Measurements from ENCODE around the gene ATN1.
"Not testable (repeated sequence)": the region's sequence is repeated elsewhere in the genome, so short reads cannot be mapped to it uniquely, and the experiment has no call there.

ATN1 gene

DNA sequence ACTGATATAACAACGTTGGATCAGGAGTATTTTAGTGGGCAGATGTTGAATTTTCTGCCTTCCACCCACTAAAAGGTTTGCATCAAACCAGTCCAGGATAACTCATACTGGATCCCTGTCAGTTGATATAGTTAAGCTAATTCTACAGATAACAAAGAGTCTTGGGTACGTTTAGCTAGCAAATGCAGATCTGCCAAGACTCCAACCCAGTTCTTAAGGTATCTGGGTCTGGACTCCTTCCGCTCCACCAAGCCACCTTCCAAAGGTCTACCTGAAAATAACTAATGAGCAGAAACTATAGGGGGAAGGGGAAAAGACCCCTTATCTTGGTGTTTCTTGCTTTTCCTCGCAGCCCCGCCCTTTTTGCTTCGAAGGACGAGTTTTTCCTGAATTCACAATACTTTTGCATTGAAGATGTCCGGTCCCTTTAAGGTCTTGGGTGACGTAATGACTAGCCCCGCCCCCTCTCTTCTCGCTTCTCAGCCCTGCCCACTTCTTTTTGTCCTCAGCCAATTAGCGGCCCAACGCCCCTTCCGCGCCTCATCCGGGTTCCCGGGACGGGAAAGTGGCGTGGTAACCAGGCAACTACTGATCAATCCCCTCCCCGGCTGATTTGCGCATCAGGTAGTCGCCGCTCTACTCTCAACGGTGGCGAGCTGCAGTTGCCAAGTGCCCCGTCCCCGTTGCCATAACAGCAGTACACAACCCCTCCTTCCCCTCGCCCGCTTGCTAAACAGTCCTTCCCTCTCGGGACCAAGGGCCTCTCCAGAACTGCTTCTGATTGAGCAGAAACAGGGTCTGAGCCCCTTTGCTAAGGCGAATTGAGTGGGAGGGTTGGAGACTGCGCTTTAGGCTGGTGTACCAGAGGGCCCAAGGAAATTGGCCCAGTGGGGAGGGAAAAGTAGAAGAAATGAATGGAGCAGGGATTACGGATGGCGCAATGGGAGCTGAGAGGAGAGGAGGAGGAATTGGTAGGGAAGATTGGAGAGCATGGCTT, 23.2 kb upstream of the ATN1 start, which contains the start of gene LRRC23:
LRRC23 (plus strand) TSS at position 543 of the 997 bp plus-strand sequence. CDS start 812 bp downstream, outside the sequence.
- peak; percentile 96 for DNase-seq (ENCODE audit: low read depth, low spot score)

DNA sequence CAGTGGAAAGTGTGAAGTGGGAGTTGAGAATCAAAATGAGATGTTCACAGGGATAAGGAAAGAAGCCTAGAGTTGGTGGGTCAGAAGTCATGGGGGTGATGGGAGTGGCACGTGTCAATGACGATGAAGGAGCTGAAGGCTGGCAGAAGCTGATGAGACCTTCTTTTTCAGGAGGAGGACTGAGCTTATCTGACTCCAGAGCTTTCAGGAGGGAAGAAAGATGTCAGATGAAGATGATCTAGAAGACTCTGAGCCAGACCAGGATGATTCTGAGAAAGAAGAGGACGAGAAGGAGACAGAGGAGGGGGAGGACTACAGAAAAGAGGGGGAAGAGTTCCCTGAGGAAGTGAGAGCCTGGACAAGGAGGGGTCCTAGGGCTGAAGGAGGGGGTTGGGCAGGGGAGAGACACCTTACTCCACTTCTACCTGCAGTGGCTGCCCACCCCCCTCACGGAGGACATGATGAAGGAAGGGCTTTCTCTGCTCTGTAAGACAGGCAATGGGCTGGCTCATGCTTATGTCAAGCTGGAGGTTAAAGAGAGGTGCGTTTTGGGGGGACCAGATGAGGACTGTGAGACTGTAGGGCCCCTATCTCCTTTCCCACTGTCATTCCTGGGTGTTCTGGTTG, 22.2 kb upstream of the ATN1 start:
- DNase-seq (ENCODE audit: low read depth, low spot score) = no peak

GRCh38 chr12:6908141-6908540, 19.6 kb upstream of the ATN1 start:
- not testable (repeated sequence) for DNase-seq (ENCODE audit: low read depth, low spot score)

GRCh38 chr12:6909421-6910145, 18.2 kb upstream of the ATN1 start:
- DNase-seq (ENCODE audit: low read depth, low spot score) = no peak

GRCh38 chr12:6912164-6912935, 15.4 kb upstream of the ATN1 start:
- no peak for DNase-seq (ENCODE audit: low read depth, low spot score)

DNA sequence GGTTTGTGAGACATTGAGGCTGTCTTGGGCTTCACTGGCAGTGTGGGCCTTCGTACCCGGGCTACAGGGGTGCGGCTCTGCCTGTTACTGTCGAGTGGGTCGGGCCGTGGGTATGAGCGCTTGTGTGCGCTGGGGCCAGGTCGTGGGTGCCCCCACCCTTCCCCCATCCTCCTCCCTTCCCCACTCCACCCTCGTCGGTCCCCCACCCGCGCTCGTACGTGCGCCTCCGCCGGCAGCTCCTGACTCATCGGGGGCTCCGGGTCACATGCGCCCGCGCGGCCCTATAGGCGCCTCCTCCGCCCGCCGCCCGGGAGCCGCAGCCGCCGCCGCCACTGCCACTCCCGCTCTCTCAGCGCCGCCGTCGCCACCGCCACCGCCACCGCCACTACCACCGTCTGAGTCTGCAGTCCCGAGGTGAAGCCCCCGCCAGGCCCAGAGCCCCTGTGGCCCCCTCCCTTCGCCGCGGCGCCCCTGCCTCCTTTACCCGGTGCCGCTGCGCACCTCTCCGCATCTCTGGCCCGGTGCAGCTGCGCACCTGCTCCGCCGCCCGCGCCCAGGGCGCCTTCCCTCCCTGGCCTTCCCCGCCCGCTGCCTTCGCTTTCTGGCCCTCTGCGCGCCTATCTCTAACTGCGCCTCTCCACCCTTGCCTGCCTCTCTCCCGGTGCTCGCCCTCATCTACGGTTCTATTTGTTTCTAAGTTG, 13.4 kb upstream of the ATN1 start, which contains the start of gene ENO2:
ENO2 (plus strand) TSS at position 335 of the 701 bp plus-strand sequence. CDS start 1,253 bp downstream, outside the sequence.
- DNase-seq (ENCODE audit: low read depth, low spot score) = peak; percentile 68

DNA sequence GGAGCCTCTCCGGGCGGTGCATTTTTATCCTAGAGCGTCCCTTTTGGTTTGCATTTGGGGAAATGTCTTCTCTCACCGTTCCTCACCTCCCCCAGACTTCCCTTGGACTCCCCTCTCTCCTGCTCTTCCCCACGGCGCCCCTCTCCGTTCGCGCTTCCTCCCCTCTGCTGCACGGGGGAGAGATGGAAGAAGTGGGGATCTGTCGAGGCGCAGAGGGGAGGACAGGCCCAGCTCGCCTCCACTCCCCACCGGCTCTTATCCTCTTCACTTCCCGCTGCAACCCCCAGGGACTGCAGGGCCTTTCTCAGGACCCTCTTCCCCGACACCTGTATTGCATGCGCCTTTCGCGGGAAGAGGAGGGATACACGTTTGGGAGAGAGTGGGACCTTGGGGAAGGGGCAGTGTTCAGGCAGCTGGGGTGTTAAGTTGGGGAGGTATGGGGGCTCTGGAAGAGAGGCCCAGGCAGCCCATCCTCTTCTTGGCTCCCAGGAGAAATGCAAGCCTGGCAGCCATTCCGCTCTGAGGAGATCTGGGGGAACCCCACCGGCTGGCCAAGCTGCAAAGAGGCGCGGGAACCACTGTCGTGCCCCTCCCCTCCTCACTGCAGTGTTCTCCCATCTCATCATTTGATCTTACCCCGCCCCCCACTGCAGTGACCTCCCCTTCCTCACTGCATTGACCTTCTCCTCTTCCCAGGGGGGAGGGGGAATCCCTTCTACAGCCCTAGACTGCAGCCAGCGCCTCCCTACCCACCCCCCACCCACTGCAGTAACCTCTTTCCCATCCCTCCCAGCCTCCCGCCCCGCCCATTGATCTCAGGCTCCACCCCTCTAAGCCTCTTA, 12.6 kb upstream of the ATN1 start:
- DNase-seq (ENCODE audit: low read depth, low spot score) = no peak

DNA sequence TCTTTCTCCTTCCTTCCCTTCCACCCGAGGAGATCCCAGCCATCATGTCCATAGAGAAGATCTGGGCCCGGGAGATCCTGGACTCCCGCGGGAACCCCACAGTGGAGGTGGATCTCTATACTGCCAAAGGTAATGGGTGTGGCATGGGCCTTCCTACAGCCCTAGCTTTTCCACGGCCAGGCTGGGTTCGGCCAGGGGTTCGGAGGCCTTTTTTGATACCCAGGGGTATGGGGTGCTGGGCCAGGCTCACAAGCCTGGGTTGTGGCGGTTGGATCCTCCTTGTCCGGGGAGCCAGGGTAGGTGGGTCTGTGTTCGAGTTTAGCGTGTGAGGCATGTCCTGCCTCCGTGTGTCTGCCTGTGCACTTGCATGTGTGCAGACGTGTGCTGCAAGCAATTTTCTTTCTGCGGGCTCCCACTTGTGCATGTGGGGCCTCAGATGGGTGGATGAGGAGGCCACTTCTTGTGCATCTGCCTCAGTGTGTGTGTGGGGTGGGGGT, 11.9 kb upstream of the ATN1 start:
- no peak for DNase-seq (ENCODE audit: low read depth, low spot score)

- DNase-seq (ENCODE audit: low read depth, low spot score) = no peak
Observed at GRCh38 chr12:6916426-6917200, 11.1 kb upstream of the ATN1 start.

GRCh38 chr12:6917491-6918231, 10.1 kb upstream of the ATN1 start:
- DNase-seq (ENCODE audit: low read depth, low spot score) = no peak

- no peak for DNase-seq (ENCODE audit: low read depth, low spot score)
Observed at GRCh38 chr12:6919588-6919987, 8.2 kb upstream of the ATN1 start.

- no peak for DNase-seq (ENCODE audit: low read depth, low spot score)
Observed at GRCh38 chr12:6921539-6921938, 6.2 kb upstream of the ATN1 start.

- no peak for DNase-seq (ENCODE audit: low read depth, low spot score)
Observed at GRCh38 chr12:6921996-6922946, 5.5 kb upstream of the ATN1 start.

DNA sequence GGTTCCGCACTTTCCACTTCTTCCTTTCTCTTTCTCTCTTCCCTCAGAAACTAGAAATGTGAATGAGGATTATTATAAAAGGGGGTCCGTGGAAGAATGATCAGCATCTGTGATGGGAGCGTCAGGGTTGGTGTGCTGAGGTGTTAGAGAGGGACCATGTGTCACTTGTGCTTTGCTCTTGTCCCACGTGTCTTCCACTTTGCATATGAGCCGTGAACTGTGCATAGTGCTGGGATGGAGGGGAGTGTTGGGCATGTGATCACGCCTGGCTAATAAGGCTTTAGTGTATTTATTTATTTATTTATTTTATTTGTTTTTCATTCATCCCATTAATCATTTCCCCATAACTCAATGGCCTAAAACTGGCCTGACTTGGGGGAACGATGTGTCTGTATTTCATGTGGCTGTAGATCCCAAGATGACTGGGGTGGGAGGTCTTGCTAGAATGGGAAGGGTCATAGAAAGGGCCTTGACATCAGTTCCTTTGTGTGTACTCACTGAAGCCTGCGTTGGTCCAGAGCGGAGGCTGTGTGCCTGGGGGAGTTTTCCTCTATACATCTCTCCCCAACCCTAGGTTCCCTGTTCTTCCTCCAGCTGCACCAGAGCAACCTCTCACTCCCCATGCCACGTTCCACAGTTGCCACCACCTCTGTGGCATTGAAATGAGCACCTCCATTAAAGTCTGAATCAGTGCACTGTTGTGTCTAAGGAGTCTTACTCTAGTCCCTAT, 4.6 kb upstream of the ATN1 start:
- DNase-seq (ENCODE audit: low read depth, low spot score) = no peak

- DNase-seq (ENCODE audit: low read depth, low spot score) = no peak
Observed at GRCh38 chr12:6923851-6924250, 3.9 kb upstream of the ATN1 start.

- DNase-seq (ENCODE audit: low read depth, low spot score) = no peak
Observed at GRCh38 chr12:6925239-6925539, 2.6 kb upstream of the ATN1 start.

Data from activated CD4-positive, CD25-positive, alpha-beta regulatory T cell treated with anti-CD3 and anti-CD28 coated beads, Interleukin-2, amount 50 U/mL, for 16 hours (primary cell).